Osteoblast (primary cell): ENCODE data around the gene CIPC. TPM values are rescaled to one million over a fixed set of nuclear protein-coding genes. Genes with fewer than 3 reads are reported as not detected.

Source experiments
- DNase-seq: peaks from one replicate; pipeline ENCODE4 v3.0.0; 2011; ENCODE audit warnings: low spot score, mixed read lengths; ENCODE audit not compliant: insufficient read length; ENCODE audit errors: missing footprints
- H2AFZ ChIP-seq: 2 replicates; pipeline ENCODE4 v1.6.0; 2011; ENCODE audit warnings: mild to moderate bottlenecking, low read length
- H3K27ac ChIP-seq: 2 replicates; pipeline ENCODE4 v1.5.1; 2011; ENCODE audit warnings: mild to moderate bottlenecking, low read depth, low read length, moderate library complexity
- H3K27me3 ChIP-seq: 2 replicates; pipeline ENCODE4 v1.6.0; 2012; ENCODE audit warnings: mild to moderate bottlenecking, control low read depth, inconsistent platforms, low read length, moderate library complexity; ENCODE audit not compliant: insufficient read depth
- H3K36me3 ChIP-seq: 2 replicates; pipeline ENCODE4 v1.5.1; 2011; ENCODE audit warnings: mild to moderate bottlenecking, low read length, control low read depth, moderate library complexity; ENCODE audit not compliant: insufficient read depth
- H3K4me1 ChIP-seq: 2 replicates; pipeline ENCODE4 v1.5.1; 2011; ENCODE audit warnings: mild to moderate bottlenecking, low read length, control low read depth, moderate library complexity; ENCODE audit not compliant: insufficient read depth
- H3K4me2 ChIP-seq: 2 replicates; pipeline ENCODE4 v1.6.0; 2011; ENCODE audit warnings: mild to moderate bottlenecking, low read length; ENCODE audit not compliant: insufficient read depth
- H3K4me3 ChIP-seq: fragments of 200-600 bp; sonication (generic); 3 replicates; pipeline ENCODE4 v1.5.1; 2012; ENCODE audit warnings: mild to moderate bottlenecking, low read length, inconsistent platforms; ENCODE audit not compliant: insufficient read depth
- H3K79me2 ChIP-seq: 2 replicates; pipeline ENCODE4 v1.6.0; 2012; ENCODE audit warnings: mild to moderate bottlenecking, low read length, control low read depth, inconsistent platforms; ENCODE audit not compliant: insufficient read depth
- H3K9me3 ChIP-seq: 2 replicates; pipeline ENCODE4 v1.5.1; 2011; ENCODE audit warnings: low read depth, low read length, control low read depth
- H4K20me1 ChIP-seq: 2 replicates; pipeline ENCODE4 v1.6.0; 2012; ENCODE audit warnings: mild to moderate bottlenecking, low read length, control low read depth; ENCODE audit not compliant: insufficient read depth
- CTCF ChIP-seq: IDR thresholded peaks from 2 replicates; pipeline ENCODE4 v1.5.1; 2011; ENCODE audit warnings: mild to moderate bottlenecking, low read depth, low read length, moderate library complexity; ENCODE audit errors: extremely low read depth
- total RNA-seq: library from RNA; depleted of rRNA; stranded (reverse); fragments of >200 nt; gene quantifications from 2 replicates; pipeline ENCODE4 v1.2.3, GENCODE V29; 2012

The CIPC gene
- total RNA-seq, 1 donor: 16.6 TPM

GRCh38 chr14:77143071-77143470, 45.0 kb downstream of the CIPC start:
- no peaks in the 10 kb centered on the region for H3K9me3 ChIP-seq
- peaks cover 86% of the 10 kb centered on the region for H3K27me3 ChIP-seq
- TF ChIP-seq CTCF: no peak
- no peaks in the 10 kb centered on the region for H3K4me1 ChIP-seq
- H3K27ac ChIP-seq: no peak overlapping the region
- no peaks in the 10 kb centered on the region for H3K79me2 ChIP-seq
- H4K20me1 ChIP-seq: peaks cover 3% of the 10 kb centered on the region
- no peak overlapping the region for H2AFZ ChIP-seq
- H3K4me3 ChIP-seq: no peak overlapping the region
- H3K4me2 ChIP-seq: no peak overlapping the region
- H3K36me3 ChIP-seq: no peaks in the 10 kb centered on the region
- DNase-seq: no peak

GRCh38 chr14:77144412-77145115, 46.5 kb downstream of the CIPC start:
- H3K9me3 ChIP-seq: no peaks in the 10 kb centered on the region
- no peaks in the 10 kb centered on the region for H3K36me3 ChIP-seq
- H3K4me2 ChIP-seq: no peak overlapping the region
- no peaks in the 10 kb centered on the region for H3K79me2 ChIP-seq
- DNase-seq: no peak
- H4K20me1 ChIP-seq: peaks cover 3% of the 10 kb centered on the region
- peaks cover 74% of the 10 kb centered on the region for H3K27me3 ChIP-seq
- no peak overlapping the region for H3K4me3 ChIP-seq
- TF ChIP-seq CTCF: no peak
- no peak overlapping the region for H2AFZ ChIP-seq
- H3K27ac ChIP-seq: no peak overlapping the region
- H3K4me1 ChIP-seq: no peaks in the 10 kb centered on the region

- H2AFZ ChIP-seq: no peak overlapping the region
- no peaks in the 10 kb centered on the region for H3K9me3 ChIP-seq
- no peaks in the 10 kb centered on the region for H3K4me1 ChIP-seq
- H3K36me3 ChIP-seq: no peaks in the 10 kb centered on the region
- no peak overlapping the region for H3K4me3 ChIP-seq
- H3K27me3 ChIP-seq: peaks cover 59% of the 10 kb centered on the region
- no peak for DNase-seq
- no peak overlapping the region for H3K27ac ChIP-seq
- H3K79me2 ChIP-seq: no peaks in the 10 kb centered on the region
- no peaks in the 10 kb centered on the region for H4K20me1 ChIP-seq
- TF ChIP-seq CTCF: no peak
- no peak overlapping the region for H3K4me2 ChIP-seq
Observed at GRCh38 chr14:77145975-77146740, 48.1 kb downstream of the CIPC start.

GRCh38 chr14:77148510-77149231, 50.6 kb downstream of the CIPC start:
- DNase-seq: no peak
- no peak overlapping the region for H2AFZ ChIP-seq
- no peak for TF ChIP-seq CTCF
- H3K9me3 ChIP-seq: no peaks in the 10 kb centered on the region
- no peaks in the 10 kb centered on the region for H3K79me2 ChIP-seq
- no peaks in the 10 kb centered on the region for H3K4me1 ChIP-seq
- H3K4me2 ChIP-seq: no peak overlapping the region
- no peaks in the 10 kb centered on the region for H3K36me3 ChIP-seq
- H3K4me3 ChIP-seq: no peak overlapping the region
- H4K20me1 ChIP-seq: no peaks in the 10 kb centered on the region
- peaks cover 41% of the 10 kb centered on the region for H3K27me3 ChIP-seq
- H3K27ac ChIP-seq: no peak overlapping the region
